IMR-90 (cell line): ENCODE results near the gene CYCS. TPM values are rescaled to one million over a fixed set of nuclear protein-coding genes. Genes with fewer than 3 reads are reported as not detected.

ENCODE experiments used
- ATAC-seq: fragments of 200-7000 bp; cut with Tn5 transposase; 2 replicates; pipeline ENCODE4 v1.9.1; 2020; ENCODE audit warnings: low read depth, mild to moderate bottlenecking, moderate library complexity
- BruUV-seq: library from RNA; stranded (reverse); fragments of 400-500 nt; replicated peaks from 2 replicates; lab custom pipeline; 2021; lab: Mats Ljungman, UMichigan
- CTCF ChIA-PET: fragments of 300-600 bp; formaldehyde crosslinking; extraction: SDS; loops from one replicate; lab custom pipeline; 2021; ENCODE audit warnings: antibody characterized with exemption; lab: Yijun Ruan, JAX
- POLR2A ChIA-PET: fragments of 300-600 bp; sonication (Branson Sonifier 250); formaldehyde crosslinking; loops from one replicate; lab custom pipeline; 2022; ENCODE audit warnings: antibody characterized with exemption; ENCODE audit not compliant: unreplicated experiment; lab: Charles Lee
- DNase-seq: peaks from one replicate; pipeline ENCODE4 v3.0.0; 2013
- H2AFZ ChIP-seq: replicated peaks from 2 replicates; pipeline ENCODE3; 2013; ENCODE audit warnings: low read length, mild to moderate bottlenecking; ENCODE audit not compliant: poor library complexity
- H2AK5ac ChIP-seq: 2 replicates; pipeline ENCODE4 v1.6.1; 2013; ENCODE audit warnings: low read depth, low read length, inconsistent platforms
- H2AK9ac ChIP-seq: replicated peaks from 2 replicates; pipeline ENCODE3; 2013; ENCODE audit warnings: mild to moderate bottlenecking, low read depth, low read length, moderate library complexity; ENCODE audit not compliant: poor library complexity
- H2BK120ac ChIP-seq: 2 replicates; pipeline ENCODE4 v1.6.1; 2013; ENCODE audit warnings: low read depth, low read length, inconsistent platforms
- H2BK15ac ChIP-seq: 3 replicates; pipeline ENCODE4 v1.6.1; 2013; ENCODE audit warnings: low read depth, low read length, inconsistent platforms
- H2BK20ac ChIP-seq: 2 replicates; pipeline ENCODE4 v1.6.1; 2013; ENCODE audit warnings: low read depth, mild to moderate bottlenecking, inconsistent platforms, low read length, moderate library complexity
- H2BK5ac ChIP-seq: 2 replicates; pipeline ENCODE4 v1.6.1; 2013; ENCODE audit warnings: mild to moderate bottlenecking, low read depth, low read length, inconsistent platforms; ENCODE audit not compliant: poor library complexity, severe bottlenecking
- H3K14ac ChIP-seq: replicated peaks from 2 replicates; pipeline ENCODE4 v1.6.1; 2013; ENCODE audit warnings: low read depth, low read length, inconsistent platforms
- H3K18ac ChIP-seq: 2 replicates; pipeline ENCODE4 v1.6.1; 2013; ENCODE audit warnings: low read depth, low read length, control low read depth
- H3K23ac ChIP-seq: 2 replicates; pipeline ENCODE4 v1.6.1; 2013; ENCODE audit warnings: low read depth, low read length, inconsistent platforms
- H3K27ac ChIP-seq: 2 replicates; pipeline ENCODE4 v1.5.1; 2013; ENCODE audit warnings: mild to moderate bottlenecking, control low read depth, low read length; ENCODE audit not compliant: insufficient read depth
- H3K27me3 ChIP-seq: 2 replicates; pipeline ENCODE4 v1.6.1; 2013; ENCODE audit warnings: low read length; ENCODE audit not compliant: control insufficient read depth, insufficient read depth
- H3K36me3 ChIP-seq: 2 replicates; pipeline ENCODE4 v1.6.1; 2013; ENCODE audit warnings: low read length, mixed read lengths; ENCODE audit not compliant: control insufficient read depth, insufficient read depth
- H3K4ac ChIP-seq: 2 replicates; pipeline ENCODE4 v1.6.1; 2013; ENCODE audit warnings: low read depth, low read length, inconsistent platforms
- H3K4me1 ChIP-seq: 2 replicates; pipeline ENCODE4 v1.6.1; 2013; ENCODE audit warnings: low read length, mixed read lengths; ENCODE audit not compliant: control insufficient read depth, insufficient read depth
- H3K4me2 ChIP-seq: 2 replicates; pipeline ENCODE4 v1.6.1; 2013; ENCODE audit warnings: low read depth, mild to moderate bottlenecking, control low read depth, low read length, moderate library complexity
- H3K4me3 ChIP-seq: 2 replicates; pipeline ENCODE4 v1.5.1; 2013; ENCODE audit warnings: low read depth, mild to moderate bottlenecking, control low read depth, low read length, moderate library complexity; ENCODE audit not compliant: insufficient read depth
- H3K56ac ChIP-seq: 2 replicates; pipeline ENCODE4 v1.6.1; 2013; ENCODE audit warnings: low read length, inconsistent platforms; ENCODE audit not compliant: insufficient read depth; ENCODE audit errors: extremely low read depth
- H3K79me1 ChIP-seq, 2 experiments: 2 replicates each; pipeline ENCODE4 v1.6.1; 2013; ENCODE audit warnings: low read length in 2 of 2, inconsistent platforms in 1 of 2, low read depth in 1 of 2
- H3K9ac ChIP-seq: 2 replicates; pipeline ENCODE4 v1.6.1; 2013; ENCODE audit warnings: low read depth, low read length, control low read depth
- H3K9me1 ChIP-seq: 2 replicates; pipeline ENCODE4 v1.6.1; 2013; ENCODE audit warnings: low read length, inconsistent platforms; ENCODE audit not compliant: insufficient read depth
- H3K9me3 ChIP-seq: 2 replicates; pipeline ENCODE4 v1.6.1; 2013; ENCODE audit warnings: low read length; ENCODE audit not compliant: control insufficient read depth, insufficient read depth
- H4K20me1 ChIP-seq: 2 replicates; pipeline ENCODE4 v1.6.1; 2013; ENCODE audit warnings: low read length, inconsistent platforms; ENCODE audit not compliant: insufficient read depth
- H4K5ac ChIP-seq: 2 replicates; pipeline ENCODE4 v1.6.1; 2013; ENCODE audit warnings: mild to moderate bottlenecking, low read depth, low read length, control low read depth
- H4K8ac ChIP-seq, 2 experiments: 2 replicates each; pipeline ENCODE4 v1.6.1; 2013; ENCODE audit warnings: low read depth in 2 of 2, low read length in 2 of 2, control low read depth in 1 of 2, inconsistent platforms in 1 of 2
- H4K91ac ChIP-seq: 2 replicates; pipeline ENCODE4 v1.6.1; 2013; ENCODE audit warnings: low read depth, low read length, inconsistent platforms; ENCODE audit not compliant: insufficient read depth
- MAFK ChIP-seq: IDR thresholded peaks from 2 replicates; pipeline ENCODE4 v1.6.1; 2012; ENCODE audit warnings: low read depth, low read length, improper control_type of control experiment
- RCOR1 ChIP-seq: IDR thresholded peaks from 2 replicates; pipeline ENCODE4 v1.6.1; 2012; ENCODE audit warnings: mild to moderate bottlenecking, low read length, improper control_type of control experiment; ENCODE audit not compliant: insufficient replicate concordance
- RFX5 ChIP-seq: IDR thresholded peaks from 2 replicates; pipeline ENCODE4 v1.8.0; 2012; ENCODE audit warnings: low read depth, mild to moderate bottlenecking, low read length, moderate library complexity
- WGBS, 2 experiments: methylation state at CpG; one replicate each; pipeline versions ENCODE4 v1.1.5 to v1.1.7; 2013; ENCODE audit warnings: missing lambda C conversion rate in 2 of 2; ENCODE audit not compliant: insufficient read length in 1 of 2; ENCODE audit errors: extremely low coverage in 2 of 2; 5-methylcytosine and 5-hydroxymethylcytosine counted together
- dilution Hi-C: fragments of 300-500 bp; cut with HindIII; formaldehyde crosslinking; loops from one replicate; pipeline ENCODE4 v1.14.3; 2018; ENCODE audit warnings: low sequenced_read_pairs; ENCODE audit not compliant: unreplicated experiment
- in situ Hi-C: fragments of 300-500 bp; cut with MboI; formaldehyde crosslinking; loops from 3 replicates; pipeline ENCODE4 v1.14.3; 2019; ENCODE audit warnings: low sequenced_read_pairs, inconsistent platforms, mixed read lengths
- intact Hi-C: fragments of 100-400 bp; cut with micrococcal nuclease; formaldehyde crosslinking; loops from 2 replicates; pipeline ENCODE4 v1.10.0; 2022
- polyA plus RNA-seq, 3 experiments: library from polyadenylated mRNA; depleted of rRNA; stranded (reverse); fragments of >200 nt; gene quantifications; 2 replicates each; pipeline ENCODE4 v1.2.3, GENCODE V29; 2012; ENCODE audit warnings: low replicate concordance in 1 of 3
- total RNA-seq: library from RNA; depleted of rRNA; stranded (reverse); fragments of >200 nt; gene quantifications from 2 replicates; pipeline ENCODE4 v1.2.3, GENCODE V29; 2012

CYCS gene
- total and polyA plus RNA-seq, 2 of the 4 experiments (the other 2 are of a cell fraction): 22.9 to 59.0 TPM

- no peaks in the 10 kb centered on the region for H3K9me3 ChIP-seq
- no peaks in the 10 kb centered on the region for H3K4me1 ChIP-seq
- no peak overlapping the region for H4K8ac ChIP-seq
- no peak overlapping the region for H2BK120ac ChIP-seq
- no peak overlapping the region for H3K14ac ChIP-seq
- WGBS, 2 experiments: no CpG with 5 or more reads among the region's 3 CpGs
- H3K9me1 ChIP-seq: no peaks in the 10 kb centered on the region
- H3K4ac ChIP-seq: no peak overlapping the region
- no peak overlapping the region for H2BK15ac ChIP-seq
- no peak for TF ChIP-seq RCOR1
- TF ChIP-seq MAFK: no peak
- TF ChIP-seq RFX5: no peak
- H3K9ac ChIP-seq: no peak overlapping the region
- no peak overlapping the region for H3K4me3 ChIP-seq
- H2AFZ ChIP-seq: no peak overlapping the region
- intact Hi-C loops (no loop called here), dilution Hi-C loops (no loop called here), in situ Hi-C loops (loop anchor here (10.0 to 25.0 kb wide), 2 partner anchors 531 to 1569 kb away; partner anchors contain the start of genes PALS2 and TRA2A)
- no peak overlapping the region for H3K27ac ChIP-seq
- H3K27me3 ChIP-seq: no peaks in the 10 kb centered on the region
- H4K20me1 ChIP-seq: no peaks in the 10 kb centered on the region
- no peak overlapping the region for H2AK9ac ChIP-seq
- H3K18ac ChIP-seq: no peak overlapping the region
- H4K91ac ChIP-seq: no peak overlapping the region
- ChIA-PET POLR2A (no interaction called here), CTCF (interaction anchor here (1.7 kb wide), 1 partner anchor 7 kb away, joined by 5 read pairs; no protein-coding TSS in a partner anchor)
- no peaks in the 10 kb centered on the region for H3K36me3 ChIP-seq
- no TSS peak for BruUV-seq
- H2BK5ac ChIP-seq: no peak overlapping the region
- no peak overlapping the region for H4K5ac ChIP-seq
- no peak overlapping the region for H3K4me2 ChIP-seq
- ATAC-seq (no peak), DNase-seq (no peak)
- H2BK20ac ChIP-seq: no peak overlapping the region
- H2AK5ac ChIP-seq: no peak overlapping the region
- no peak overlapping the region for H3K23ac ChIP-seq
- no peaks in the 10 kb centered on the region for H3K79me1 ChIP-seq
- H3K56ac ChIP-seq: no peak overlapping the region
Observed at GRCh38 chr7:25105911-25106310, 19.1 kb downstream of the CYCS start.
